HG03175 (cell line): Measurements from ENCODE around the gene TMEM205.
A peak's percentile ranks its signal among the peaks of the same experiment; 100 is the strongest.
"Not testable (repeated sequence)": the region's sequence is repeated elsewhere in the genome, so short reads cannot be mapped to it uniquely, and the experiment has no call there.

Experiments used
- ATAC-seq: cut with Tn5 transposase; IDR thresholded peaks from one replicate; pipeline ENCODE4 v1.9.1; 2021; ENCODE audit warnings: mild to moderate bottlenecking, moderate library complexity; ENCODE audit not compliant: unreplicated experiment

Gene TMEM205

DNA sequence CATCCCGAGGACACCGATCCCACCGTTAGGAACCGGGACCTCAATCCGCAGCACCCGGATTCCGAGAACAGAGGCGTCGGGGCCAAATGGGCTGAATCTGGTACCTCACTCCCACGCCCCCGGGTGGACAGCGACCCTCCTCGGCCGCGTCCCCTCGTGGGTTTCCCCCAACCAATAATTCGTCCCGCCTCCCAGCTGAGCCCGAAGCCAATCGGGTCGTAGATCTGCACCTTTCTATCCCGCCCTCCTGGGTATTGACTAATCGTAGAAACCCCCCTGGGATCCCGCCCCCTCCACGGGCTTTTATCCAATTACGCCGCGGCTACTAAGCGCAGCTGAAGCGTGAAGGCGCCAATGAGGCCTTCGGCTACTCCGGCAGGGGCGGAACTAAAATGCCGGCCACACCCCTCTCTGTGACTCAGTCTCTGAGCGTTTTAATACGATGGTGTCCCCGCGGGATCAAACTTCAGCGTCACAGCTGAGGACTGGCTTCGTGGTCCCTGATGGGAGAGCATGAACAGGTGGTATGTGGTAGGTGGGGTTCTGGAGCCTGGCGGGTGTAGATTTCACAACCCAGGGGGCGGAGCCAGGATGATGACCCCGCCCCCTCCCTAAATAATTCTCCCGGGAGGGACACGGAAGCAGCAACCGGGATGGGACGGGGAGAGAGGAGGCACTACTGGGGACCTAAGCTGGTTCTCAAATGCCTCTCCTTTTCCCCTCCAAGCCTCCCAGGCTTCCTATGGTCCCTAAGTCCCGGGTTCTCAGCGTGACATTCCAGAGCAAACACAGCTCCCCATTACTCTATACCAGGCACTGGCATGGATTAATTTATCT is at the start of gene TMEM205, which contains the start of gene CCDC159:
Gene TMEM205 (minus strand): TSS at position 165 of the 837 bp plus-strand sequence. CDS start 649 bp downstream, outside the sequence.
Gene CCDC159 (plus strand): TSS at position 416 of the 837 bp plus-strand sequence. CDS start 88 bp downstream, at position 504.
- peak; percentile 90 for ATAC-seq

DNA sequence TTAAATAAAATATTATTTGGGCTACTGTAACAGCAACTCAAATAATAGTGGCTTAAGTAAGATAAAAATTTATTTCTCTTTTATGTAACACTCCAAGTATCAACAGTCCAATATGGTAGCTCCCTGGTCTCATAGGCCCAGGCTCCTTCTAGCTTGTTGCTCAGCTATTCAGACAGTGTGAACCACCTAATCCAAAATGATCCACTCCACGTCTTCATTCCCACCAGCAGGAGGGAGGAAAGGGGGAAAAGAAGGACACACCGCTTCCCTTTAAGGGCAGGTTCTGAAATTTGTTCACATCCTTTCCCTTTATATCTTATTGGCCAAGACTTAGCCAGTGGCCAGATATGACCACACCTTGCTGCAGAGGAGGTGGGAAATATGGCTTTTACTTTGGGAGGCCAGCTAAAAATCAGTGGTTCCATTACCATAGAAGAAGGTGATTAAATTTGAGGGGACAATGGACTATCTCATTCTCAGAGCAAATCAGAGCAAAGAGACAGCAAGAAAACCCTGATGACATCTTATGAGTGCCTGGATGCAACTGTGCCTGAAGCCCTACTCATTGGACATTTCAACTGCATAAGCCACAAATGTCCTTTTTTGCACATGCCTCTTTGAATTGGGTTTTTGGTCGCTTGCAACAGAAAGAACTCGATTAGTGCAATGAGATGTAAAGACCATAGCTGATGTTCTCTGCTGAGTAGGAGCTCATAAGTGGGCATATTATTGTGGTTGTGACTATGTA is 45.0 kb upstream of the TMEM205 start:
- ATAC-seq: no peak

DNA sequence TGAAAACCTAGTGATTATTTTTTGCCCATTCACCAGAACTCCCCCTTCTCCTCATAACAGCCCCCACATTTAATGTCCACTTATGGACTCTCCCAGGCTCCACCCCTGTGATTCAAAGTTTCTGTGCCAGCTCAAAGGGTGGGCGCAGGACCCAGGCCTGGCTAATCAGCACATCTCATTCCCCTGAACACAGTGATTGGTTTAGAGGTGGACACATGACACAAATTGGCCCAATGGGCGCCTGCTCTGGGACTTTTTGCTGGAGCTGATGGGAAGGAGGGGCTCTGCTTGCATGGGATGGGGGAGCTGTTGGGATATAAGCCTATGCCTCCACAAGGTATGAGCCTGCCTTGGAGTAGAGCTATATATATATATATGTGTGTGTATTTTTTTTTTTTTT is 44.3 kb upstream of the TMEM205 start:
- ATAC-seq: no peak

DNA sequence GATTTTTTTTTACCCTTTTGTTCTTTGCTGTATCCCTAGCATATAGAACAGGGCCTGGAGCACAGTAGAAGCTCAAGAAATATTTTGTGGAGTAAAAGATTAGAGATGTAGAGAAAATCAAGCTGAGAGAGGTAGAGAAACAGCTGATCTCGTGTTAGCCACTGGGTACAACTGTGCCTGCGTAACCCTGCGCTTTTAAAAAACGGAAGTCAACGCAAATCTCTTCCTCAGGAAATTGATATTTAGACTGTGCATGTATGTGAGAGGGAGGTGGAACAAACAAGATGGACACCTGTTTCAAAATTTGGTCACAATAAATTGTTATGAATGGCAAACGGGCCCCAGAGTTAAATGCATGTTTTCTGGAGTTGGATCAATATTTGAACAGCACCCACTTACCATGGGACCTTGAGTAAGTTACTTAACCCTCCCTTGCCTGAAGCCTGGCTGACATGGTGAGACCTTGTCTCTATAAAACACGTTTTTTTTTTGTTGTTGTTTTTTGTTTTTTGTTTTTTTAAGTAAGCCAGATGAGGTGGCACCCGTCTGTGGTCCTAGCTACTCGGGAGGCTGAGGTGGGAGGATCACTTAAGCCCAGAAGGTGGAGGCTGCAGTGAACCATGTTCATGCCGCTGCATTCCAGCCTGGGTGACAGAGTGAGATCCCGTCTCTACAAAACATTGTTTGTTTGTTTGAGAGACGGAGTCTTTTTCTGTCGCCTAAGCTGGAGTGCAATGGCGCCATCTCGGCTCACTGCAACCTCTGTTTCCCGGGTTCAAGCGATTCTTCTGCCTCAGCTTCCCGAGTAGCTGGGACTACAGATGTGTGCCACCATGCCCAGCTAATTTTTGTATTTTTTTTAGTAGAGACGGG is 41.3 kb upstream of the TMEM205 start:
- ATAC-seq: no peak

DNA sequence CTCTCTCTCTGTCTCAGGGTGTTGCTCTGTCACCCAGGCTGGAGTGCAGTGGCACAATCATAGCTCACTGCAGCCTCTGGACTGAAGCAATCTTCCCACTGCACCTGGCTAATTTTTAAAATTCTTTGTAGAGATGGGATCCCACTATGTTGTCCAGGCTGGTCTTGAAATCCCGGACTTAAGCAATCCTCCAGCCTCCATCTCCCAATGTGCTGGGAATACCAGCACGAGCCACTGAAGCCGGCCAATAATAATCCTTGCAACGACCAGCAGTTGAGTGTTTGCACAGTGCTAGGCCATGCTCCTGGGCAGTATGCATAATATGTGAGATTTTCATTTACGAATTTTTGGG is 38.7 kb upstream of the TMEM205 start:
- ATAC-seq: no peak

DNA sequence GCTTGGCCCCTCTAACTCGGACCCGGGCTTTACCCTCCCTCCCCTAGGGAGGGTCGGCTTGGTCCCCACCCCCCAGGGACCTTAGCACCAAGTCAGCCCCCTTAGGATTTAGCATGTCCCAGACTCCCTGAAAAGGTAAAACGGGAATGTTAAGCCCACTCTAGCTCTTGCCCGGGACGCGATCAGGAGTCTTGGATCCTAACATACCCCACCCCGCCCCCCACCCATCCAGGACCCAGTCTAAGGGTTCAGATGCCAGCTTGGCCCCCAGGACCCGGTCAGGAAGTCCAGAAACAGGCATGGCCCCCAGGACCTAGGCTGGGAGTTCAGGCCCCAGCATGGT is 37.6 kb upstream of the TMEM205 start:
- no peak for ATAC-seq

DNA sequence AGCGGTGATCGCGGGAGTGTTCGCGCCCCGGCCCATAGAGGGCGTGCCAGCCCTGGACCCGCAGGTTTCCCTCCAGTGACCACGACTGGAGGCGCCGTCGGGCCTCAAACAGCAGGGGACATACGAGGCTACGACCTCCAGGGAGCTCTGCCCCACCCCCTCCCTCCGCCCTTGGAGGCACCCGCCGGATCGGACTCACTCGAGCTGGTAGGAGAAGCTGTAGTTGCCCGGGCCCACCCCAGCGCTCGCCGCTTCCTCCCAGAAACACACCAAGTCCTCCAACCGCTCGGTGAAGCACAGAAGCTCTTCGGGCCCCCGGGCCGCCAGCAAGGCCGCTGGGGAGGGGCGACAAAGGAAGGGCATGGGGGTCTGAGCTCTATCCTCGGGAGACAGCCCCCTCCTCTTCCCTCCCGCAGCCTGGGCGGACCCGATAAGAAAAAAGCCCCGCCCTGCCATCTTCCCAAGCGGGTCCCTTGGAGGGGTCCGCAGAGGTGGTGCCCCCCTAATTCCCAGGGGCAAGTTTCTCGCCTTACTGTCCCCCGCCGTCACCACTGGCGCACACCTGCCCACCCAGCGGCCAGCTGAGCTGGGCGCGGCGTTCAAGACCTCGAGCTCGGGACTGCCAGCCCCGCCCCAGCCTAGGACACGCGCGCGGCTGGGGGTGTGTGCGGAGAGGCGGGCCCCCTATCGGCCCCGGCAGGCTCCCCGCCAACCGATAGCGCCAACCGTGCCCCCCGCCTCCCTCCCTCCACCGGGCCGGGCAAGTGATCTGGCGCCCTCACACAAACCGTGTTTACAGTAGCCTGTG is 37.0 kb upstream of the TMEM205 start:
- ATAC-seq: no peak

DNA sequence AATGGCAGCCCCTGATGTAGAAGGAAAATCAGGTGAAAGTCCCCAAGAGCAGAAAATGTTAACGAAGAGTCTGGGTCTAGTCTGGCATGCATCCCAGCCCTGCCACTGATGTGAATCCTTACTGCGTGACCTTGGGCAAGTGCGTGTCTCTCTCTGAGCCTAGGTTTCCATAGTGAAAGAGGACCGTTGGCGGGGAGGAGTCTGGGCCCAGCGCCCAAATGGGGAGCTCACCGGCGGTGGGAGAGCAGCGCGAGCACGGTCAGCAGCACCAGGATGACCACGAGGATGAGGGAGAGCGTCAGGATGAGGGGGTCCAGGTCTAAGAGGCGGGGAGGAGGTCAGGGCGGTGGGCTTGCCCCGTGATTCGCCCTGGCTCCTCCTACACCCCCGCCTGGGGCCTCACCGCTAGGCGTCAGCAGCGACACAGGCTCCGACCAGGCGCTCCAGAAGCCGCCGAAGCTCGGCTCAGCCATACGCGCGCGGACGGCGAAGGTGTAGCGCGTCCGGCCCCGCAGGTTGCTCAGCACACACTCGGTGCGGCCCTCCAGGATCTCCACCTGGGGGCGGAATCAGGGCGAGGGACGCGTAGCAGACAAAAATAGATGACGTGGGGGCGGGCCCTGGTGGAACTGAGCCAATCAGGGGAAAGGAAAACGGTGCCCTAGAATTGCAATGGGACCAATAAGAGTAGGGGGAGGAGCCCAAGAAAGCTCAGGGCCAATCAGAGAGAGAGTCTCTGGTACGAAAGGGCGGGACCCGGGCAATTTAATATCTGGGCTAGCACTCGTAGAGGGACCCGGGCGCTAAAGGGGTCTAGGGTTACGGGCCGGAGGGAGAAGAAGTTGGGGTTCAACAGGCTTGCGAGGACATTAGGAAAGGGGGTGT is 34.8 kb upstream of the TMEM205 start:
- ATAC-seq: peak; percentile 77

DNA sequence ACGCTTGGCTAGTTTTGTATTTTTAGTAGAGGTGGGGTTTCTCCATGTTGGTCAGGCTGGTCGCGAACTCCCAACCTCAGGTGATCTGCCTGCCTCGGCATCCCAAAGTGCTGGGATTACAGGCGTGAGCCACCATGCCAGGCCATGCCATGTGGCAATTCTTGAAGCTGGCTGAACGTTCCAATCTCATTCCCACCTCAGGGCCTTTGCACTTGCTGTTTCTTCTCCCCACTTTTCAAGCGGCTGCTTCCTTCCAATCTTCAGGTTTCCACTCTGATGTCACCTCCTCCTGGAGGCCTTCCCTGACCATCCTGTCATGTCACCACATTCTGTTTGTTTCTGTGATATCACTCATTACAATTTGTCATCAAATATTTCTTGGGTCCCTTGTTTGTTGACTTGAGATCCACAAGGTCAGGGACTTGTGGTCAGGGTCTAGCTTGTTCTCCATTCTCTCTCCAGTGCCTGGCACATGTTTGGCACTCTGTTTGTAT is 33.8 kb upstream of the TMEM205 start:
- ATAC-seq: no peak

DNA sequence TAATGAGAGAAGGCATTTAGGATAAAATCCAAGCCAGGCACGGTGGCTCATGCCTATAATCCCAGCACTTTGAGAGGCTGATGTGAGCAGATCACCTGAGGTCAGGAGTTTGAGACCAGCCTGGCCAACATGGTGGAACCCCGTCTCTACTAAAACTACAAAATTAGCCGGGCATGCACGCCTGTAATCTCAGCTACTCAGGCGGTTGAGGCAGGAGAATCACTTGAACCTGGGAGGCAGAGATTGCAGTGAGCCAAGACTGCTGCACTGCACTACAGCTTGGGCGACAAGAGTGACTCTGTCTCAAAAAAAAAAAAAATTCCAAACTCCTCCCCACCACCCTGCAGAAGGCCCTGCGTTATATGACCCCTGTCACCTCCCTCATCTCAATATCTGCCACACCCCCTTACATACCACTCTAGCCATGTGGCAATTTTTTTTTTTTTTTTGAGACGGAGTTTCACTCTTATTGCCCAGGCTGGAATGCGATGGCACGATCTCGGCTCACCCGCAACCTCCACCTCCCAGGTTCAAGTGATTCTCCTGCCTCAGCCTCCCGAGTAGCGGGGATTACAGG is 33.3 kb upstream of the TMEM205 start:
- not testable (repeated sequence) for ATAC-seq

DNA sequence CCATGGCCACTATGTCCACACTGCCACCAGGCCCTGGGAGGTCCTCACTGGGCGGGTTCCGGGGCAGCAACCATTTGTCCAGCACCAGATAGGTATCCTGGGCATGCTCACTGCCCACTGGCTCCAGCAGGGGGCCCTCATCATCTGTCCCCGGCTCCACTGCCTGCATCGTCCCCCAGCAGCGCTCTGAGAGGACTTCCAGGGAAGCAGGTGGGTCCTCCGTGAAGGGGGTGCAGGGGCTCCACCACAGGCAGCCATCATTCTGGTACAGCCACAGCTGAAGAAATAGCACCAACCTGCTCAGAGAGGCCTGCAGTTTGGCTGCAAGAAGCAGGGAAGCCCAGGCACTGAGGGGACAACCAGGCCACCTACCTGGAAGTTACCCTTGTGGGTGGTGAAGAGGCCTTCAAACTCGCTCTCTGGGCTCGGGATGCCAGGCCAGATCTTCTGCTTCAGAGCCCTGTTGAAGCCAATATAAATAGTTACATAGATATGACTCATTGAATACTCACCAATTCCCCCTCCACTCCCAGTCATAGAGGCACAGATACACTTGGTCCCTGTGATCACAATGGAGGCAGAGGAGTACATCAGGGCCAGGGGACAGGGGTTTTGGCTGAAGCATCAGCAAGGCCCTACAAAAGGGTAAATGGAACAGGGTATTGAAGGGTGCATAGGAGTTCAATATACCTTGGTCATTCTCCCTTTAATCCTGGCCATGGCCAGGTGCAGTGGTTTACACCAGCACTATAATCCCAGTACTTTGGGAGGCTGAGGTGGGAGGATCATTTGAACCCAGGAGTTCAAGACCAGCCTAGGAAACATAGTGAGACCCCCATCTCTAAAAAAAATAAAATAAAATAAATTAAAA is 32.5 kb upstream of the TMEM205 start:
- ATAC-seq: no peak

DNA sequence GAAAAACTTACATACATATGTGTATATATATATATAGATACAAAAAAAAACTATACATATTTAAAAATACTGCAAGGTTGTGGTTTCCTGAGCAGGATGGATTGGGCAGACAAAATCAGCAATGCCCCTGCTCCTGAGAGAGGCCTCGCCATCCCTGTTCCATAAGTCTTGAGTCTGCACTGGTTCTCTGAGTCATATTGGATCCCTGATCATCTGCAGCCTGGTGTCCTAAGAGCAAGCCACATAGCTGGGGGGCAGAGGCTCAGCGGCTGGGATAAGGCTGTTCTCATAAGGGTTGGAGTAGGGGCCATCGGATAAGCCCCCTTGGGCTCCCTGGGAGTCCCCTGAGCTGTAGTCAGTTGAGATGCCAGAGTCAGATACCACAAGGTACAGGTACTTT is 31.7 kb upstream of the TMEM205 start:
- ATAC-seq: no peak

DNA sequence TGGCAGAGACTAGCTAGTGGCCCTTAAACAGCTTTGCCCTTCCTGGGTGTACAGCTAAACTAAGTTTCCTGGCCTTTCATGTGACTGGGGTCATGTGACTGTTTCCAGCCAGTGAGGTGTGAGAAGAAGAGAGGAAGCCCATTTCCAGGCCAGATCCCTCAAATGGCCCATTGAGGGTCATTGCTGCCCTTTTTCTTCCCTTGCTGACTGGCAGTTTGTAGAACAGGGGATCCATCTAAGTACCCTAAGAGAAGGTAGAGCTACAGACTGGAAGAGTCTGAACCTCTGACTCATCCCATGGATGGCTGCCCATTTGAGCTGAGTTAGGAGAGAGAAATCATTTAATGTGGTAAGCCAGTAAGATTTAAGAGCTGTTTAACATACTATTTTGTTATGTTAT is 31.2 kb upstream of the TMEM205 start:
- ATAC-seq: no peak

DNA sequence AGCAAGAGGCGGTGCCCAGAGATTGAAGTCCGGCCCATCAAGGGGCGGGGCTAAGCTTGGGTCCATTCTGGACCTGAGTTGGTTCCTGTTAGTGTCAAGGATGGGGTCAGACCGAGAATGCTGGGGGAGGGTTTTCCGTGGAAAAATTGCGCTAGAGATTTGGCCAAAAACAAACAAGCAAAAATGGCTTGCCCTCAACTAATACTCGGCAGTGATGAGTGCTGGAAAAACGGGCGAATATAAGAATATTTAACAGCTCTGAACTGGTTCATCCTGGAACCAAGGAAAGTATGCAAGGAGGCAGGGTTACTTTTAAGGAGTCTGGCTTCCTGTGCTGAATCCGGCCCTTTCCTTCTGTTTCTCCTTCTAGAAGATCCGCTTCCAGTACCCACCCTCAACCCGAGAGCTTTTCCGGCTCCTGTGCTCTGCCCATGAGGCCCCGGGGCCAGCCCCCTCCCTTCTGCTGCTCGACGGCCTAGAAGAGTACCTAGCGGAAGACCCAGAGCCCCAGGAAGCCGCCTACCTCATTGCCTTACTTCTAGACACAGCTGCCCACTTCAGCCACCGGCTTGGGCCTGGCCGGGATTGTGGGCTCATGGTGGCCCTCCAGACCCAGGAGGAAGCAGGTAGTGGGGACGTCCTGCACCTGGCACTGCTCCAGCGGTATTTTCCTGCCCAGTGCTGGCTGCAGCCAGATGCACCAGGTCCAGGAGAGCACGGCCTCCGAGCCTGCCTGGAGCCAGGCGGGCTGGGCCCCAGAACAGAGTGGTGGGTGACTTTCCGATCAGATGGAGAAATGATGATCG is 29.3 kb upstream of the TMEM205 start:
- peak; percentile 25 for ATAC-seq

DNA sequence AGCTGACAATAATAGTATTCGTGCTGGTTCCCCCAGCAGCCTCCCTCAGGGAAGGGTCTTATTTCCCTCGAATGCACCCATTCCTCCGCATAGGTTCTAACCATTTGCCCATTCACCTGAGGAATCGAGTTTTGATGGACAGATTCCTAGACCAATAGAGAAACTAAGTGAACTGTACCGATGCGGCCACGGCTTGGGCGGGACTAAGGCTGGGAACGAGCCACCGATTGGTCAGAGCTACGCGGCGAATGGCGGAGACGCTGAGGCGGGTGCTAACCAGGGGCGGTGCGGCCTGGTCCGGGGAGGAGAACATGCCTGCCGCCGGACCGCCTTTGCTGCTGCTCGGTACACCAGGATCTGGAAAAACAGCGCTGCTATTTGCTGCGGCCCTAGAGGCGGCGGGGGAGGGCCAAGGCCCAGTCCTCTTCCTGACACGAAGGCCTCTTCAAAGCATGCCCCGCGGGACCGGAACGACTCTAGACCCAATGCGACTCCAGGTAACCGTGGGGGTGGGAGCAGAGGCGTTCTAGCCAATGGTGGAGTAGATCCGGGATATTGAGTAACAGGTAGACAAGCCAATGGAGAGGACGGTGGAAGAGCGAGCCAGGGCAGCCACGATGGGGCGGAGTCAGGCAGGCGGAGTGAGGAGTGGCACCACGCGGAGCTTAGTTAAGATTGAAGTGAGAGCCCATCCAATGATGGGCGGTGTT is 28.5 kb upstream of the TMEM205 start, which contains the start of gene SWSAP1:
Gene SWSAP1 (plus strand): TSS at position 234 of the 710 bp plus-strand sequence. CDS start 15 bp downstream, at position 249.
- peak; percentile 87 for ATAC-seq

DNA sequence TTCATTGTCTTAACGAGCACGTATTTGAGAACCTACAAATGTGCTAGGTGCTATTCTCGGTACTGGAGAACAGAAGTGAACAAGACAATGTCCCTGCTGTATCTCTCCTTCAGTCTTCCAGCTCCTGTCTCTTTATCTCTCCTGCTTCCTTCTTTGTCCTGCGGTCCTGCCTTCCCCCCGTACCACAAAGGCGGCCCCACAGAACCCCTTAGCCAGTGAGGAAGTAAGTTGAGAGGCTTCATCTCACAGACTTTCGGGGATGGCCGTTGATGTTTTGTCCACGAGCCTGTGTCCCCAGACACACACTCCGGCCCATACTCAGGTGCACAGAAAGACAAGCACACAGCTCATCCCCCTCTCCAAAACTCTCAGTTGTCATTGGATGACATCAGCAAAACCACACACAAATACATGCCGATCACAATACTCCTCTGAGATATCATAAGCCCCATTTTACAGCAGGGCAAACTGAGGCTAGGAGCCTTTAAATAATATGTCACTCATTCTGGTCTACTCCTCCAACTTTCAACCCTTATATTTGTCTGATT is 27.9 kb upstream of the TMEM205 start:
- no peak for ATAC-seq
